Activated T-helper 1 cell treated with anti-CD3 and anti-CD28 coated beads, Interleukin-12 subunit alpha, Interleukin-12 subunit beta, Interleukin-2, Interleukin-4 antibody, amounts not matched to agents 30 ng/mL and 10 ng/mL and 1 ng/mL, durations not matched to agents 14 hours and 24 hours and 36 hours (primary cell): ENCODE data around the gene MTX1. TPM values are rescaled to one million over a fixed set of nuclear protein-coding genes. Genes with fewer than 3 reads are reported as not detected.
"Not testable (repeated sequence)": the region's sequence is repeated elsewhere in the genome, so short reads cannot be mapped to it uniquely, and the experiment has no call there.

Source experiments
- DNase-seq: peaks from one replicate; pipeline ENCODE4 v3.0.0; 2021; ENCODE audit warnings: low spot score
- H3K27ac Mint-ChIP-seq: one replicate; pipeline ENCODE4 v1.8.0; 2021; ENCODE audit warnings: mild to moderate bottlenecking, mixed read lengths
- H3K27me3 Mint-ChIP-seq: one replicate; pipeline ENCODE4 v1.8.0; 2022; ENCODE audit warnings: mild to moderate bottlenecking, moderate library complexity, mixed read lengths; ENCODE audit not compliant: insufficient read depth
- H3K36me3 Mint-ChIP-seq: one replicate; pipeline ENCODE4 v1.8.0; 2021; ENCODE audit warnings: low read depth, mixed read lengths
- H3K4me1 Mint-ChIP-seq: one replicate; pipeline ENCODE4 v1.8.0; 2021; ENCODE audit warnings: low read depth, mixed read lengths
- H3K4me3 Mint-ChIP-seq: one replicate; pipeline ENCODE4 v1.8.0; 2021; ENCODE audit warnings: mild to moderate bottlenecking, moderate library complexity, mixed read lengths
- H3K9me3 Mint-ChIP-seq: one replicate; pipeline ENCODE4 v1.8.0; 2021; ENCODE audit warnings: mixed read lengths
- intact Hi-C: fragments of 100-400 bp; cut with micrococcal nuclease; formaldehyde crosslinking; loops from one replicate; pipeline ENCODE4 v1.15.1; 2024
- total RNA-seq: library from RNA; stranded (reverse); gene quantifications from 2 replicates; pipeline ENCODE4 v1.2.3, GENCODE V29; 2022

MTX1 gene
- total RNA-seq, 1 donor from 2014 or later = 62.3 TPM

DNA sequence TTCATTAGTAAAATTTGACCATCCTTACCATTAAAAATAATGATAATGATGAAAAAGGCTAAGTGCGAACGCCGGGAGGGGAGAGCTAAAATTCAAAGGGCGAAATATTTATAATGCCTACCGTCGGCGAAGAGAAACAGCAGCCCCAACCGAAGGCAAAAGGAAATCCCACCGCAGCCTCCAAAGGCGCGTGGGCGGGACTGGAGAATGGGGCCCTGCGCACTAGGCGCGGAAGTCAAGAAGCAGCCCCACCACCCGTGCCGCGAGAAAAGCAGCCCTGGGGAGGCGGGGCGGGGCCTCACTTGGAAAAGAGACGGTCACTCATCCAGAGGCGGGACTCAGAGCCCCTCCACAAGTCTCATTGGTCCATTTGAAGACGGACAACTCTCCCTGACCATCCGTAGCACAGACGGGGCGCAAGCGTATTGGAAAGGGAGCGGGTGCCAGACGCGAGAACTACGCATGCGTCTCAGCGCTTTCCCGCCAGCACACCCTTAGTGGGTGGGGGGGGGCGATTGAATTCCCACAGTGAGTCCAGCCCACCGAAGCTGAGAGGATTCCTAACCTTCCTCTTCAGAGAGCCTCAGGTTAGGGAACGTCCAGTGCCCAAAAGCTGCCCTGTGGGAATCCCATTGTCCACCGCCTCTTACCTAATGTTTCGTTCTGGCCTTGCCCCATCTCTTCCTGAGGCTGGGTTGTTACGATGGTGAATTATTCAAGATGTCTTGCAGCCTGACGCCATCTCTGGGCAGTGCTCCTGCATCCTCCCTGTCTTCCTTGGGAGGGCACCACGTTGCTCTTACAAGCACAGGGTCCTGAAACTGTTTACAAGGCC lies 19.0 kb downstream of the MTX1 start:
- Mint-ChIP-seq H3K4me1 (peaks cover 15% of the 10 kb centered on the region), H3K27me3 (no peaks in the 10 kb centered on the region), H3K9me3 (no peaks in the 10 kb centered on the region), H3K36me3 (peaks cover 4% of the 10 kb centered on the region), H3K27ac (peak overlapping the region; percentile 92), H3K4me3 (peak overlapping the region; percentile 95)
- intact Hi-C loops = loop anchor here (1.0 to 2.0 kb wide), 6 partner anchors 14 to 87 kb away; partner anchors contain the start of genes CLK2, DPM3, KRTCAP2 and SCAMP3
- peak; percentile 98 for DNase-seq

DNA sequence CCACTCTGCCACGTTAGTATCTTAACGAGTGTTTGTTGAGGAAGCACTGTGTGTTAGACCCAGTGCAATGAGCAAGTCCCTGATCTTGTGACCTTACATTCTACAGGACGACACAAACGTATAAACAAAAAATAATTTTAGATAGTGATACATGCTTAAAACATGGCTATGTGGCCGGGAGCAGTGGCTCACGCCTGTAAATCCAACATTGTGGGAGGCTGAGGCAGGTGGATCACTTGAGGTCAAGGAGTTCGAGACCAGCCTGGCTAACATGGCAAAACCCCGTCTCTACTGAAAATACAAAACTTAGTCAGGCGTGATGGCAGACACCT lies 19.6 kb downstream of the MTX1 start:
- H3K4me3 Mint-ChIP-seq = peak overlapping the region; percentile 95
- peaks cover 15% of the 10 kb centered on the region for H3K4me1 Mint-ChIP-seq
- peak overlapping the region; percentile 92 for H3K27ac Mint-ChIP-seq
- no peaks in the 10 kb centered on the region for H3K27me3 Mint-ChIP-seq
- intact Hi-C loops = no loop called here
- H3K9me3 Mint-ChIP-seq = no peaks in the 10 kb centered on the region
- peaks cover 4% of the 10 kb centered on the region for H3K36me3 Mint-ChIP-seq
- DNase-seq = no peak

DNA sequence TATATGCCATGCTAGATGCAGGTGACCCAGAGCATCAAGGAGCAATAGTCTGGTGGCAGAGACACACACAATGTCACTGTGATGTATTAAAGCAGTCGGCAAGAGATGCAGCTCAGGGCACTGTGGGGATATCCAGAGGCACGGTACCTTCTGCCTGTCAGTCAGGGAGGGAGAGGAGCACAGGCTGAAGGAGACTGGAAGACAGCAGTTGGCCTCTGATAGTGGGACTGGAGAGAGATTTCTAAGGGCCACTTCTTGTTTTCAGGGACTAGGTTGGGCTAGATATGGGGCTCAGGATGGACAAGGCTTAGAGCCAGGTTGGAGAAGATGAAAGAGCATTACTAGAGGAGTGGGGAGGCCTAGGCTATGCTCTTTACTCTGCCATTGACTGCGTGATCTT lies 22.8 kb downstream of the MTX1 start:
- H3K9me3 Mint-ChIP-seq, H3K4me3 Mint-ChIP-seq, DNase-seq, H3K36me3 Mint-ChIP-seq, H3K27me3 Mint-ChIP-seq, H3K27ac Mint-ChIP-seq, intact Hi-C loops: not testable (repeated sequence)
- H3K4me1 Mint-ChIP-seq = peaks cover 20% of the 10 kb centered on the region

- H3K9me3 Mint-ChIP-seq, DNase-seq, H3K4me3 Mint-ChIP-seq, H3K27ac Mint-ChIP-seq, H3K27me3 Mint-ChIP-seq, intact Hi-C loops: not testable (repeated sequence)
- Mint-ChIP-seq H3K36me3 (peaks cover 12% of the 10 kb centered on the region), H3K4me1 (peaks cover 16% of the 10 kb centered on the region)
Observed at GRCh38 chr1:155232001-155232978, 23.8 kb downstream of the MTX1 start.

- H3K4me3 Mint-ChIP-seq, H3K9me3 Mint-ChIP-seq, H3K27me3 Mint-ChIP-seq, intact Hi-C loops, H3K27ac Mint-ChIP-seq, DNase-seq: not testable (repeated sequence)
- Mint-ChIP-seq H3K36me3 (peaks cover 12% of the 10 kb centered on the region), H3K4me1 (peaks cover 11% of the 10 kb centered on the region)
Observed at GRCh38 chr1:155233502-155233901, 25.0 kb downstream of the MTX1 start.

- H3K9me3 Mint-ChIP-seq, DNase-seq, intact Hi-C loops, H3K4me3 Mint-ChIP-seq, H3K27me3 Mint-ChIP-seq: not testable (repeated sequence)
- Mint-ChIP-seq H3K27ac (peak overlapping the region; percentile 51), H3K36me3 (peaks cover 15% of the 10 kb centered on the region), H3K4me1 (peaks cover 12% of the 10 kb centered on the region)
Observed at GRCh38 chr1:155235375-155235774, 26.9 kb downstream of the MTX1 start.

DNA sequence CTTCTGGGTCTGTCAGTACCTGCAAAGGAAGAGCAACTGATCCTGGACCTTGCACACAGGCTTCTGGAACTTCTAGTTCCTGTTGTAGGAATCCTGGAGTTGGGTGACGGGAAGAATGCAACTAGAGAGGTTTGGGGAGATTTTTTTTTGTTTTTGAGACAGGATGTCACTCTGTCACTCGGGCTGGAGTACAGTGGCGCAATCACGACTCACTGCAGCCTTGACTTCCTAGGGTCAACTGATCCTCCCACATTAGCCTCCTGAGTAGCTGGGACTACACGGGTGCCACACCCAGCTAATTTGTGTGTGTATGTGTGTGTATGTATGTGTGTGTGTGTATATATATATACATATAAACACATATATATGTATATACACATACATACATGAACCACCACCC lies 28.0 kb downstream of the MTX1 start:
- Mint-ChIP-seq H3K27ac (no peak overlapping the region), H3K27me3 (no peaks in the 10 kb centered on the region), H3K36me3 (peaks cover 20% of the 10 kb centered on the region), H3K4me3 (no peak overlapping the region), H3K9me3 (no peaks in the 10 kb centered on the region), H3K4me1 (peaks cover 23% of the 10 kb centered on the region)
- DNase-seq = no peak
- intact Hi-C loops = no loop called here

DNA sequence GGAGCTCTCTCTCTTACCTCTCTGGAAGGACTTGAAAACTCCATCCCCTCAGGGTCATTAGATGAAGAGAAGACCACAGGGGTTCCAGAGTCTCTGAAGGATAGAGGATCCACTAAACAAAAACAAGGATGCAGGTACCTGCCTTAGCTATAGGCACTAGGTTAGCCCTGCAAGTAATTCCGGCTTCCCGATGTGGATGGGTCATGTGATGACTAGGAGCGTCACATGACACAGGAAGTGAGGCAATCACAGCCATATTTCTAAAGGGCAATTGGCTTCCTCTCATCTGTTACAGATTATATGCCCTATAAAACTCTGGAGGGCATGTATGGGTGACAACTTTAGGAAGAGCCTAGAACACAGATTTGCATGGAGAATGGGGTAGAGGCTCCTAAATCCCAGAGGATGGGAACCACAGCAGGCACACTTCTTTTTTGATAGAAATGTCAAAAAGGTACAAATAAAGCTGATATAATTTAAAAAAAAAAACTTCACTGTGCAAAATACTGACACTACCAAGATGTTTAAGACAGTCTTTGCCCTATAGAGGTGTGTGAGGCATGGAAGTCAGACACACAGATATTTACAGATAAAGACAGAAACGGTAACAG lies 32.7 kb downstream of the MTX1 start:
- peaks cover 51% of the 10 kb centered on the region for H3K4me1 Mint-ChIP-seq
- peak; percentile 68 for DNase-seq
- intact Hi-C loops = loop anchor here (1.0 to 5.0 kb wide), 3 partner anchors 14 to 36 kb away; partner anchors contain the start of genes HCN3 and THBS3
- peaks cover 2% of the 10 kb centered on the region for H3K27me3 Mint-ChIP-seq
- H3K36me3 Mint-ChIP-seq = peaks cover 20% of the 10 kb centered on the region
- H3K9me3 Mint-ChIP-seq = no peaks in the 10 kb centered on the region
- H3K27ac Mint-ChIP-seq = peak overlapping the region; percentile 71
- peak overlapping the region; percentile 84 for H3K4me3 Mint-ChIP-seq

DNA sequence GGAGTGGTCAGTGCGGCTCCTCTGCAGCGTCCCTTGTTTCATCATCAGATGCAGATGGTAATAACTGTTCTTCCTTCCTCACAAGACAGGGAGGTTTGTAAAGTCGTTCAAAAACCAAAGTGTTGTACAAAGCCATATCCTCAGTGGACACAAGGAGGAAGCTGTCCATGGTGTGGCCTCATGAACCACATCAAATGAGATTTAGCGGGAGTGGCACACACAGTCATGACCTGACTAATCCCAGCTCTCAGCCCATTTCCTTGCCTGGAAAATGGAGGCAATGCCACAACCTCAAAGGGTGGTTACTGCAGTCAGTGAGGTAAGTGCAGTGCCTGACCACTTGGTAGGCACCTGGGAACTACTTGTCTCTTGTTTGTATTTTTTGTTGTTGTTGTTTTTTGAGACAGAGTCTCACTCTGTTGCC lies 33.4 kb downstream of the MTX1 start:
- DNase-seq = no peak
- intact Hi-C loops = loop anchor here (1.0 to 5.0 kb wide), 3 partner anchors 15 to 35 kb away; partner anchors contain the start of genes HCN3 and THBS3

DNA sequence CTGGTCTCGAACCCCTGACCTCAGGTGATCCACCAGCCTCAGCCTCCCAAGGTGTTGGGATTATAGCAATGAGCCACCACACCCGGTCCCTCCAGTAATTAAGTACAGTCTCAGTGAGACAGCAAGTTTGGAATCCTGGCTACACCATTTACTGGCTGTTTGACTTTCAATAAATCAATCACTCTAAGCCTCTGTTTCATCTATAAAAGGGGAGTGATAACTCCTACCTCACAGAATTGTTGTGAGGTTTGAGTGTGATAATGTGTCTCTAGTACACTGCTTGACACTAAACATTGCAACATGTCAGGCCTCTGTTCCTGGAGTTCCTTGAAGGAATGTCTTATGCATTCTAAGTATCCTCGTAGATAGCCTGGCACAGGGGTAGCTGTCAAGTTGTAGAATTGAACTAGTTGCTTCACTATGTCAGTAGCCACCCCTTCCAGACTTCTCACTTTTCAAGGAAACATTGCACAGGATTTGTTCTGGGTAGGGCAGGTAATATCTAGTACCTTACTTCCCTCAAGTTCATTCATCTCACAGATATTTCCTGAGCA lies 34.4 kb downstream of the MTX1 start:
- Mint-ChIP-seq H3K9me3 (no peaks in the 10 kb centered on the region), H3K27ac (peak overlapping the region; percentile 30), H3K4me3 (peak overlapping the region; percentile 86), H3K36me3 (peaks cover 19% of the 10 kb centered on the region), H3K27me3 (peaks cover 2% of the 10 kb centered on the region), H3K4me1 (peaks cover 50% of the 10 kb centered on the region)
- intact Hi-C loops = loop anchor here (5.0 kb wide), 1 partner anchor 34 kb away; the partner anchor contains the start of gene HCN3
- DNase-seq = no peak

More for the DNA sequence above, 33.4 kb downstream of the MTX1 start:
- H3K36me3 Mint-ChIP-seq = peaks cover 19% of the 10 kb centered on the region
- H3K4me1 Mint-ChIP-seq = peaks cover 50% of the 10 kb centered on the region
- H3K27me3 Mint-ChIP-seq = peaks cover 2% of the 10 kb centered on the region
- H3K9me3 Mint-ChIP-seq = no peaks in the 10 kb centered on the region
- peak overlapping the region; percentile 71 for H3K27ac Mint-ChIP-seq
- peak overlapping the region; percentile 84 for H3K4me3 Mint-ChIP-seq

DNA sequence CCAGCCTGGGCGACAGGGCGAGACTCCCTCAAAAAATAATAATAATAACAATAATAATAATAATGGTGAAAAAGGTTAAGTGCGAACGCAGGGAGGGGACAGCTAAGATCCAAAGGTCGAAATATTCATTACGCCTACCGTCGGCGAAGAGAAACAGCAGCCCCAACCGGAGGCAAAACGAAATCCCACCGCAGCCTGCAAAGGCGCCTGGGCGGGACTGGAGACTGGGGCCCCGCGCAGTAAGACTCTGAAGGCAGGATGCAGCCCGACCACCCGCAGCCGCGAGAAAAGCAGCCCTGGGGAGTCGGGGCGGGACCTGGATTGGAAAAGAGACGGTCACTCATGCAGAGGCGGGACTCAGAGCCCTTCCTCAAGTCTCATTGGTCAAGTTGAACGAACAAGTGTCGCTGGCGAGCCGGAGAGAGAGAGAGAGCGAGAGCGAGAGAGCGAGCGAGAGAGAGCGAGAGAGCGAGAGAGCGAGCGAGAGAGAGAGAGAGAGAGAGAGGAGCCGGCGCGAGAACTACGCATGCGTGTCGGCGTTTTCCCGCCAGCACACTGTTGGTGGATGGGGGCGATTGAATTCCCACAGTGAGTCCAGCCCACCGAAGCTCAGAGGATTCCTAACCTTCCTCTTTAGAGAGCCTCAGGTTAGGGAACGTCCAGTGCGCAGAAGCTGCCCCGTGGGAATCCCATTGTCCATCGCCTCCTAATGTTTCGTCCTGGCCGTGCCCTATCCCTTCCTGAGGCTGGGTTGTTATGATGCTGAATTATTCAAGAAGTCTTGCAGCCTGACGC lies 36.1 kb downstream of the MTX1 start:
- intact Hi-C loops = loop anchor here (1.0 to 5.0 kb wide), 4 partner anchors 11 to 79 kb away; partner anchors contain the start of genes ENTREP3 and HCN3

More for the DNA sequence above, 36.1 kb downstream of the MTX1 start:
- DNase-seq = peak; percentile 95
- Mint-ChIP-seq H3K9me3 (no peaks in the 10 kb centered on the region), H3K4me3 (peak overlapping the region; percentile 86), H3K27ac (peak overlapping the region; percentile 100), H3K4me1 (peaks cover 50% of the 10 kb centered on the region), H3K27me3 (peaks cover 2% of the 10 kb centered on the region), H3K36me3 (peaks cover 16% of the 10 kb centered on the region)
